Measurements from ENCODE around the gene ZRANB3. TPM values are rescaled to one million over a fixed set of nuclear protein-coding genes. Genes with fewer than 3 reads are reported as not detected.

Gene ZRANB3
- total RNA-seq, 1 donor from 2014 or later: 7.2 TPM

GRCh38 chr2:135175177-135175576 lies 355.8 kb downstream of the ZRANB3 start:
- DNase-seq (ENCODE audit: low spot score): no peak

GRCh38 chr2:135174810-135175093 lies 356.3 kb downstream of the ZRANB3 start:
- no peak for DNase-seq (ENCODE audit: low spot score)

- DNase-seq (ENCODE audit: low spot score): no peak
Measured at GRCh38 chr2:135174049-135174809, 356.8 kb downstream of the ZRANB3 start.

DNA sequence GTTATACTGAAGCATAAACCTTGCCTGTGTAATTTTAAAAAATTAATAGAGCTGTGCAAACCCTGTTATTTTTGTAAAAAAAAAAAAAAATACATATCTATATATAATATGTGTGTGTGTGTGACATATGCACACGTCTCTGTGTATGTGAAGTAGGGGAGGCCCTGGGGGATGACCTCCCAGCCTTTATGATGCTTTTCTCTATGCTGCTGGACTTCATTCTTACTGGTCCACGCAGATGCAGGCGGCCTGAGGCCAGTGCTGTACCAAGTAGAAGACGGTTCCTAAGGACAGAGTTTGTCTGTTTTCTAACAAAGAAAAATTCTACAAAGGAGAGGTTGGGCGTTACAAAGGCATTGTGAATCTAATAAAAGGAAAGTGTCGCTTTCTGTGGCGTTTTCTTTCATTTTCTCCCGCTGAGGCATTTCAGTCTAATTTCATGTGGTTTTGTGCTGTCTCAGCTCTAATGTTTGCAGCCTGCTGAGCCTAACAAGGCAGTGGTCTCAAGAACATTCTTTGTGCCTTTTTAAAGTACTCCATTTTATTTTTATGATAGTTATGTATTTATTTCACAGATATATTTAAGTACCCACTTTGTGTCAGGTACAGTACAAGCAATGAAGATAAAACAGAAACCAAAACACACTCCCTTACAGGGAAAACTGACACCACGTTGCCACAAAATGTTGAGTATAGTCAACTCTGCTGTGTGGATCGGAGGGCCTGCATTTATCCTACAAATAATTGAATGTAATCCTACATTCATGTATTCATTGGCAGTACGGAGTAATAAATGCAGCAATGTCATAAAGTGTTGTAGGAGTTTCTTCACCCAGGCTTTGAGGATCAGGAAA lies 360.9 kb downstream of the ZRANB3 start:
- no peak for DNase-seq (ENCODE audit: low spot score)

DNA sequence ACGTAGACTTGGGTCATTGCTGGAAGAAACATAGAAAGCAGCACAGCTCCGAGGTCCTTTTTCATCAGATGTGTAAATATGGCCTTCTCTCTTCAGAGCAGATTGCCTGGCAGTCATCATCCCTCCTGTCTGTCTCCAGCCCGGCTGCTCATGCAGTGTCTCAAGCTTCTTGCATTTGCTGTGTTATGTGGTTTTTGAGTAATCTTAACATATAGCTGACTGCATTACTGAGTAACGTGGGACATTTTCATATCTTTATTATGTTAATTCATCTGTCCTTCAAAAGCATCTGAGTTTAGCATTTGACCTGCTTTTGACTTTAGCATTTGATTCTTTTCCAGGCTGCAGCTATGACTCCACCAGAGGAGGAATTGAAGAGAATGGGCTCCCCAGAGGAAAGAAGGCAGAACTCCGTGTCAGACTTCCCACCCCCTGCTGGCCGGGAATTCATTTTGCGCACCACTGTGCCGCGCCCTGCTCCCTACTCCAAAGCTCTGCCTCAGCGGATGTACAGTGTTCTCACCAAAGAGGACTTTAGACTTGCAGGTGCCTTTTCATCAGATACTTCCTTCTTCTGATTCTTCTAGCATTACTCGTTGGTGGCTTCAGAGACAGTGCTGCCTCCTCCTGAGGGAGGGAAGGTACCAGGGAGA lies 362.7 kb downstream of the ZRANB3 start:
- peak; percentile 69 for DNase-seq (ENCODE audit: low spot score)

DNA sequence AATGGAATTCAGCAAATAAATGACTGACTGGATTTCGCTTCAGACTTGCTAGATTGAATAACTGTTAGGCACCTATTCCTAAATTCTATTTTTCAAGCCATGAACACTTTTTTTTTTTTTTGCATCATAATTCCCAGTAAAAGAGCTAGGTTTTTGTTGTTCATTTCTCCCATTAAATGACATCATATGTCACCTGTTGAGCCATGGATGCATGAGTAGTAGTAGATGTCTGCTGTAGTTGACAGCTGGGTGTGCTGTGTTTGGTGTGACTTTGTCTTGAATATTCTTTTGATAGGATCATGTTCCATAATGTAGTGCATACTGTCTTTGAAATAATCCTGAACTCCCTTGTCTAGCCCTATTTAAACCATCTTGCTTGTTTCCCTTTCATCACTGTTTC lies 363.7 kb downstream of the ZRANB3 start:
- no peak for DNase-seq (ENCODE audit: low spot score)

DNA sequence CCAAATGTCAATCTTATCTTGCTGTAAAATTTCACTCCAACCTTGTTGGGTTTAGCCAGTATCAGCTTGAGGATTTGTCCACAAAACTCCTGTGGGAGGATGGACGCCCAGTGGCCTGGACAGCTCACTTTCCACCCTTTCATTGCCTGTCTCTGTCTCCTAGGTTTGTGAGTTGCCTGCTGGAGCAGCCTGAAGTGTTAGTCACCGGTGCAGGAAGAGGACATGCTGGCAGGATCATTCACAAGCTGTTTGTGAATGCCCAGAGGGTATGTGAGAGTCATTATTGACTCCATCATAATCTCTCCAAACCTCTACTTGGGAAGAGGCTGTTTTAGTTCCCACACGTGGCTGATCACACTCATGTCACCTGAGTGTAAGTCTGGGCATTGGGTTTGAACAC lies 366.6 kb downstream of the ZRANB3 start:
- no peak for DNase-seq (ENCODE audit: low spot score)

GRCh38 chr2:135163901-135164300 lies 367.1 kb downstream of the ZRANB3 start:
- DNase-seq (ENCODE audit: low spot score): no peak

- DNase-seq (ENCODE audit: low spot score): no peak
Measured at GRCh38 chr2:135163306-135163705, 367.7 kb downstream of the ZRANB3 start.

DNA sequence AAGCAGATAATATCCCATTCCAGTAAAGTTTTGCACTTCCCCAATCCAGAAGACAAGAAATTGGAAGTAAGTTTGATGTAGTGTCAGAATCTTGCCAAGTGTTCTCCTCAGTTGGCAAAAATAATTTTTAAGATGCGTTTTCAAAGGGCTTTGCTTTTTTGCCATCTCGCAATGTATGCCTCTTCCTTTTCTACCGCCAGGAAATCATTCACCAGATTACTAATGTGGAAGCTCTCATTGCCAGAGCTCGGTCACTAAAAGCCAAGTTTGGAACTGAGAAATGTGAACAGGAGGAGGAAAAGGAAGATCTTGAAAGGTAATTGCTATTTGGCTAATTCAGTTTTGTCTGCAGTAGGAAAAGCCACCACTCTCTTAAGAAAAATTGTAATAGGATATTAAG lies 368.2 kb downstream of the ZRANB3 start:
- DNase-seq (ENCODE audit: low spot score): no peak

- no peak for DNase-seq (ENCODE audit: low spot score)
Measured at GRCh38 chr2:135162377-135162776, 368.6 kb downstream of the ZRANB3 start.

GRCh38 chr2:135159191-135159590 lies 371.8 kb downstream of the ZRANB3 start:
- DNase-seq (ENCODE audit: low spot score): no peak

- DNase-seq (ENCODE audit: low spot score): no peak
Measured at GRCh38 chr2:135157856-135158255, 373.2 kb downstream of the ZRANB3 start.

DNA sequence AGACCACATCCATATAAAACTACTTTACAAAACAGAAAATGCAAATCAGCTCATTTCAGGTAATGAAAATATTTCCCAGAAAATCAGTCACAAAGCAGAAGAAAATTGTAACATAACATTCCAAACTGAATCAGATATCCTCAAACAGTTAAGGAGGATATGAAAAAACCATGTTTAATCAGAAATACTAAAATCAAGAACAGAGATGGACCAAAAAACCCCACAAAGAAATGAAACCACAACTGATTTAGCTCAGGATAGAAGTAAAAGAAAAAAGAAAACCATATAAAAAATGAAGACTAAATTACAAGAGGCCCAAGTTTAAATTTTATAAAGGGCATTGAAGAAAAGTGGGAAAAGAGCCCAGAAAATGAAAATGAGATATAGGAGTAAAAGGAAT lies 376.1 kb downstream of the ZRANB3 start:
- DNase-seq (ENCODE audit: low spot score): no peak

DNA sequence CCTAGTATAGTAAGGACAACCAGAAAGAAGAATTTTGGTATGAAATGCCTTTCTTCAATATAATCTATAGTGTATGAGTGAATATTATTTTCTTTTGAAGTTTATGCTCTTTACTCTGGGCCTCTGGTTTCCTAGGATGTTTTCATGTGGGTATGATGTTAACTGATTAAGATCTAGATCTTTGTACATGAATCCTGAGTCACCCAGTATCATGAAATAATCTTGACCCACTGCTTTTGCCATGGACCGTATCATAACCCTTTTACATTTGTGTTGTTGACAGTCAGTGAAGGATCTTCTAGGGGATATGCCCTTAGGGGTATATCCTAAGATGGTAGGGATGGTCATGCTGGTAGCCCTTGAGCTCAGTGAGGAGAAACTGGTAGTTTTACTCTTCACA lies 378.7 kb downstream of the ZRANB3 start:
- no peak for DNase-seq (ENCODE audit: low spot score)

GRCh38 chr2:135151615-135152014 lies 379.4 kb downstream of the ZRANB3 start:
- no peak for DNase-seq (ENCODE audit: low spot score)

- DNase-seq (ENCODE audit: low spot score): no peak
Measured at GRCh38 chr2:135150725-135151124, 380.3 kb downstream of the ZRANB3 start.

DNA sequence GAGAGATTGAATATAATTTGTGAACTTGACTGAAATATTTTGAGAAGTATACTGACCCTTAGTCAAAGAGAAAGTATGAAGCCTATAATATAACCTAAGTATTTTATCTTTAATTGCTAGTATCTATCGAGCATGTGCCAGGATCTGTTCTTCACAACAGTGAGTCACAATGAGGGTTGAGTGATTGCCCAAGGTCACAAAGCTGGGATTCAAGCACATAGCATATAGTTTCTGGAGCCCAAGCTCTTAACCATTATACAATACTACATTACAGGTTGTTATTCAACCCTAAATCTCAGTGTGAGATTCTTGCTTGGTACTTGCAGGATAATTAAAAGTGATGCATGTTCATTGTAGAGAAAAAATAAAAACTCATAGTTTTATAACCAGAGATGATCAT lies 381.8 kb downstream of the ZRANB3 start:
- DNase-seq (ENCODE audit: low spot score): no peak

DNA sequence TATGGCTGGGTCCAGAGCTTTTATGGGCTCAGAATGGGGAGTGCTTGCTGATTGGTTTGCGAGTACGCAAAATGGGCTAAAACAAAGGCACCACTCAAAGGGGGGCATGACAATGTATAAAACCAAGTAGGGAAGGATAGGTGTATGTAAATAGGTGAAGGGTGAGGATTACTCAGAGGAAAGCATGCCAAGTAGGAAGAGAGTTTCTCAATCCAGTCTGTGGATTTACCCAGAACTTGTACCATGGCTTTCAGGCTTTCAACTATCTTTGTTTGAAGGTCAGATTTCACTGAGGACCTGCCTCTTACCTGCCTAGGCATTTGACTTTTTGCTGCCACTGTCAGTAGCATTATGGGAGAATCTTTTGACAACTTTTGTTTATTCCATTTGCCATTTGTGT lies 386.7 kb downstream of the ZRANB3 start:
- no peak for DNase-seq (ENCODE audit: low spot score)

- DNase-seq (ENCODE audit: low spot score): no peak
Measured at GRCh38 chr2:135142323-135142722, 388.7 kb downstream of the ZRANB3 start.

- no peak for DNase-seq (ENCODE audit: low spot score)
Measured at GRCh38 chr2:135140606-135141005, 390.4 kb downstream of the ZRANB3 start.

- no peak for DNase-seq (ENCODE audit: low spot score)
Measured at GRCh38 chr2:135132314-135132713, 398.7 kb downstream of the ZRANB3 start.

GRCh38 chr2:135130751-135131150 lies 400.3 kb downstream of the ZRANB3 start:
- no peak for DNase-seq (ENCODE audit: low spot score)

Measured in umbilical cord (tissue), 2 donors.